ENCODE measurements around the gene RNF145. TPM values are rescaled to one million over a fixed set of nuclear protein-coding genes. Genes with fewer than 3 reads are reported as not detected.

Gene RNF145
- total and polyA plus RNA-seq, 7 donors: 6.5 to 91.0 (median 39.3) TPM

- peaks cover 0 to 11% (median 5%) of the 10 kb centered on the region in 4 donors for H3K4me1 ChIP-seq
- H3K36me3 ChIP-seq: no peaks in the 10 kb centered on the region
- intact Hi-C loops (cut with DNase I): loop anchor here (2.0 to 5.0 kb wide), 2 partner anchors 436 to 1056 kb away; no protein-coding TSS in a partner anchor
- DNase-seq: no peak
- H3K27me3 ChIP-seq: no peaks in the 10 kb centered on the region
- 21 to 40% methylated on average over 11 of the region's 11 CpGs for WGBS, 2 donors
- H3K27ac ChIP-seq: no peak overlapping the region
- TF ChIP-seq, protein P1, sequence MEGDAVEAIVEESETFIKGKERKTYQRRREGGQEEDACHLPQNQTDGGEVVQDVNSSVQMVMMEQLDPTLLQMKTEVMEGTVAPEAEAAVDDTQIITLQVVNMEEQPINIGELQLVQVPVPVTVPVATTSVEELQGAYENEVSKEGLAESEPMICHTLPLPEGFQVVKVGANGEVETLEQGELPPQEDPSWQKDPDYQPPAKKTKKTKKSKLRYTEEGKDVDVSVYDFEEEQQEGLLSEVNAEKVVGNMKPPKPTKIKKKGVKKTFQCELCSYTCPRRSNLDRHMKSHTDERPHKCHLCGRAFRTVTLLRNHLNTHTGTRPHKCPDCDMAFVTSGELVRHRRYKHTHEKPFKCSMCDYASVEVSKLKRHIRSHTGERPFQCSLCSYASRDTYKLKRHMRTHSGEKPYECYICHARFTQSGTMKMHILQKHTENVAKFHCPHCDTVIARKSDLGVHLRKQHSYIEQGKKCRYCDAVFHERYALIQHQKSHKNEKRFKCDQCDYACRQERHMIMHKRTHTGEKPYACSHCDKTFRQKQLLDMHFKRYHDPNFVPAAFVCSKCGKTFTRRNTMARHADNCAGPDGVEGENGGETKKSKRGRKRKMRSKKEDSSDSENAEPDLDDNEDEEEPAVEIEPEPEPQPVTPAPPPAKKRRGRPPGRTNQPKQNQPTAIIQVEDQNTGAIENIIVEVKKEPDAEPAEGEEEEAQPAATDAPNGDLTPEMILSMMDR (IDR thresholded peaks at IDR 0.05): peak; percentile 28 to 76 (median 56)
- TF ChIP-seq POLR2AphosphoS5 (IDR thresholded peaks at IDR 0.05): no peak
- H3K9me3 ChIP-seq: no peaks in the 10 kb centered on the region
- no peak overlapping the region for H3K4me3 ChIP-seq
These were observed 76.2 kb downstream of the RNF145 start for GRCh38 chr5:159133041-159133741.

DNA sequence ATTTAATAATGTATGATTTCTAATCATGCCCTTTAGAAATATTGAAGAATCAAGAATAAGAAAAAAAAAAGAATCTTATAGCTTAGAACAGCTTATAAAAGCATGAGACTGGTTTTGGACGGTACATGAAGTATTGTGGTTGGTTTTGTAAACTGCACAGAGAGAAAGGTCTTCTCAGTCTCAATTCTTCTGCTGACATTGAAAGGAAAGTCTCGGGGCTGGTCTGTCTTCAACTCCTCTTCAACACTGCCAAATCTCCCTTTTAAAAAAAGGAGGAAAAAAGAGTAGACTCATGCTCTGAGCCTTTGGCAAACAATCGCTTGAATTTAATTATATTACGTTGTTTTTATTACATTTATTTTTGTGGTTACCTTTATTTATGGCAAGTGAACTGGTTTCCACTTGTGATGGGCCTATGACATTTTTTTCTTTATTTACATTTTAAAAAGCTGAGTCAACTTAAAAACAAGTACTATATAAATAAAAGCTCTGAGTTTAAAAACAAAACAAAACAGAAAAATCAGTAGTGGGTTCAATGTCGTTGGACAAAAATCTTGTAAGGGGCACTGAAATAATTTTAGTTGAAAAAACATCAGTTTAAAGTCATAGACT, 76.8 kb downstream of the RNF145 start:
- 30 to 69% methylated on average over 5 of the region's 5 CpGs for WGBS, 2 donors
- Histone ChIP-seq H3K9me3 (no peaks in the 10 kb centered on the region), H3K4me3 (no peak overlapping the region), H3K36me3 (no peaks in the 10 kb centered on the region), H3K27ac (no peak overlapping the region), H3K27me3 (no peaks in the 10 kb centered on the region), H3K4me1 (peaks cover 0 to 11% (median 5%) of the 10 kb centered on the region in 4 donors)
- TF ChIP-seq EP300 (IDR thresholded peaks at IDR 0.05) (no peak), POLR2AphosphoS5 (IDR thresholded peaks at IDR 0.05) (no peak), POLR2A (IDR thresholded peaks at IDR 0.05) (no peak)
- TF ChIP-seq, protein P1 (IDR thresholded peaks at IDR 0.05): no peak
- intact Hi-C loops (cut with DNase I): loop anchor here (2.0 to 5.0 kb wide), 2 partner anchors 436 to 1055 kb away; no protein-coding TSS in a partner anchor
- DNase-seq: no peak

DNA sequence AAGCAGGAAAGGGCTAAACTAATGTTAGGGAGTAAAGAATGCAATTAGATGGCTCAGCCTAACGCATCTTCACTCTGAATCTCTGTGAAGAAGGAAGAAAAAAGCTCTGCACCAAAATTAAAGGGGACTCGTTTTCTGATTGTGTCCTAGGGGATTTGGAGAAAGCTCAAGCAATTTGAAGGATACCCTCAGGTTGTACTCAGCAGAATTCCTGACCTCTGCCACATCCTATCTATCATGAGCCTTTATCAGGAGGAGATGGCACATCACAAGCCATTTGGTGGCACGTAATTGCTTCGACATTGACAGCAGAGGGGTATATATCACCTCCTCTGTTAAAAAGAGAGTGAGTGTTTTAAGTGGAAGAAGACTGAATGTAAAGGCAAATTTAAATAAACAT, 77.4 kb downstream of the RNF145 start:
- Histone ChIP-seq H3K9me3 (no peaks in the 10 kb centered on the region), H3K27ac (no peak overlapping the region), H3K36me3 (no peaks in the 10 kb centered on the region), H3K4me1 (peaks cover 0 to 11% (median 5%) of the 10 kb centered on the region in 4 donors), H3K4me3 (no peak overlapping the region), H3K27me3 (no peaks in the 10 kb centered on the region)
- WGBS, 2 donors: 69 to 77% methylated on average over 4 of the region's 4 CpGs
- TF ChIP-seq EP300 (IDR thresholded peaks at IDR 0.05) (no peak), POLR2A (IDR thresholded peaks at IDR 0.05) (no peak), POLR2AphosphoS5 (IDR thresholded peaks at IDR 0.05) (no peak)
- TF ChIP-seq, protein P1 (IDR thresholded peaks at IDR 0.05): no peak
- DNase-seq: no peak
- intact Hi-C loops (cut with DNase I): loop anchor here (2.0 to 5.0 kb wide), 2 partner anchors 435 to 1055 kb away; no protein-coding TSS in a partner anchor

- no peaks in the 10 kb centered on the region for H3K9me3 ChIP-seq
- DNase-seq: no peak
- H3K4me1 ChIP-seq: peaks cover 0 to 6% (median 3%) of the 10 kb centered on the region in 4 donors
- no peaks in the 10 kb centered on the region for H3K36me3 ChIP-seq
- H3K27me3 ChIP-seq: no peaks in the 10 kb centered on the region
- intact Hi-C loops (cut with DNase I): loop anchor here (5.0 kb wide), 1 partner anchor 1054 kb away; no protein-coding TSS in a partner anchor
- 17 to 63% methylated on average over 3 of the region's 3 CpGs for WGBS, 2 donors
- no peak overlapping the region for H3K4me3 ChIP-seq
- TF ChIP-seq EP300 (IDR thresholded peaks at IDR 0.05) (no peak), POLR2AphosphoS5 (IDR thresholded peaks at IDR 0.05) (no peak), POLR2A (IDR thresholded peaks at IDR 0.05) (no peak)
- TF ChIP-seq, protein P1 (IDR thresholded peaks at IDR 0.05): no peak
- H3K27ac ChIP-seq: no peak overlapping the region
These were observed 78.5 kb downstream of the RNF145 start for GRCh38 chr5:159130871-159131270.
